GM12878 (cell line): ENCODE data around the gene B4GALNT2. TPM values are rescaled to one million over a fixed set of nuclear protein-coding genes. Genes with fewer than 3 reads are reported as not detected.

Source experiments
- BCLAF1 ChIP-seq: fragments of 450-650 bp; IDR thresholded peaks from 2 replicates; pipeline ENCODE4 v1.6.1; 2017; ENCODE audit warnings: antibody characterized with exemption, mild to moderate bottlenecking, moderate library complexity
- CBX3 ChIP-seq: fragments of 200-600 bp; sonication (generic); IDR thresholded peaks from 2 replicates; pipeline ENCODE4 v1.6.1; 2016; ENCODE audit warnings: low read depth, borderline replicate concordance
- CREM ChIP-seq: IDR thresholded peaks from 2 replicates; pipeline ENCODE4 v1.6.1; 2014; ENCODE audit warnings: antibody characterized with exemption, low read depth
- E2F4 ChIP-seq: IDR thresholded peaks from 2 replicates; pipeline ENCODE4 v1.6.1; 2012; ENCODE audit warnings: low read depth, low read length, improper control_type of control experiment
- E4F1 ChIP-seq: fragments of 450-650 bp; IDR thresholded peaks from 2 replicates; pipeline ENCODE4 v1.6.1; 2018; ENCODE audit warnings: borderline replicate concordance, mild to moderate bottlenecking; ENCODE audit not compliant: partially characterized antibody
- EGR1 ChIP-seq, 2 experiments: IDR thresholded peaks; 1 replicate in 1 of 2; 2 replicates in 1 of 2; pipeline ENCODE4 v1.6.1; 2011 to 2012; ENCODE audit warnings: low read depth in 2 of 2, low read length in 2 of 2, borderline replicate concordance in 1 of 2, mild to moderate bottlenecking in 1 of 2, moderate library complexity in 1 of 2
- FOXK2 ChIP-seq: fragments of 450-650 bp; IDR thresholded peaks from 2 replicates; pipeline ENCODE4 v1.6.1; 2017; ENCODE audit warnings: mild to moderate bottlenecking, moderate library complexity
- FOXM1 ChIP-seq: IDR thresholded peaks from 2 replicates; pipeline ENCODE4 v1.6.1; 2012; ENCODE audit warnings: low read depth, mild to moderate bottlenecking, inconsistent platforms, low read length, moderate library complexity
- IKZF1 ChIP-seq: fragments of 450-650 bp; conservative IDR thresholded peaks from 2 replicates; pipeline ENCODE4 v1.6.1; 2017; ENCODE audit warnings: antibody characterized with exemption, mild to moderate bottlenecking
- IKZF2 ChIP-seq, 2 experiments: fragments of 450-650 bp; IDR thresholded peaks; 2 replicates each; pipeline ENCODE4 v1.6.1; 2017; ENCODE audit warnings: mild to moderate bottlenecking in 2 of 2, moderate library complexity in 2 of 2
- IRF5 ChIP-seq: fragments of 450-650 bp; IDR thresholded peaks from 2 replicates; pipeline ENCODE4 v1.6.1; 2017; ENCODE audit warnings: borderline replicate concordance
- MEF2A ChIP-seq: IDR thresholded peaks from 2 replicates; pipeline ENCODE4 v1.6.1; 2011; ENCODE audit warnings: low read depth, mild to moderate bottlenecking, low read length, moderate library complexity; ENCODE audit not compliant: insufficient read depth
- MTA3 ChIP-seq: IDR thresholded peaks from 2 replicates; pipeline ENCODE4 v1.6.1; 2012; ENCODE audit warnings: low read length, inconsistent platforms, borderline replicate concordance
- MYC ChIP-seq: IDR thresholded peaks from 2 replicates; pipeline ENCODE4 v1.6.1; 2011; ENCODE audit warnings: mild to moderate bottlenecking, low read length, moderate library complexity, inconsistent platforms; ENCODE audit not compliant: insufficient read depth, insufficient replicate concordance, insufficient read length, severe bottlenecking
- NRF1 ChIP-seq: conservative IDR thresholded peaks from 2 replicates; pipeline ENCODE4 v1.6.1; 2011; ENCODE audit warnings: mild to moderate bottlenecking, low read depth, low read length, improper control_type of control experiment
- POLR2AphosphoS2 ChIP-seq: IDR thresholded peaks from 2 replicates; pipeline ENCODE4 v1.6.1; 2011; ENCODE audit warnings: low read depth, mild to moderate bottlenecking, low read length, improper control_type of control experiment, moderate library complexity
- SMC3 ChIP-seq: IDR thresholded peaks from 2 replicates; pipeline ENCODE4 v1.6.1; 2011; ENCODE audit warnings: low read length, improper control_type of control experiment, borderline replicate concordance
- SPI1 ChIP-seq: IDR thresholded peaks from 2 replicates; pipeline ENCODE4 v1.6.1; 2011; ENCODE audit warnings: low read depth, mild to moderate bottlenecking, low read length, moderate library complexity, borderline replicate concordance; ENCODE audit not compliant: insufficient read depth
- SREBF2 ChIP-seq: IDR thresholded peaks from 2 replicates; pipeline ENCODE4 v1.6.1; 2012; ENCODE audit warnings: mild to moderate bottlenecking, low read length
- STAT1 ChIP-seq: fragments of 450-650 bp; conservative IDR thresholded peaks from 2 replicates; pipeline ENCODE4 v1.6.1; 2014; ENCODE audit warnings: antibody characterized with exemption, mild to moderate bottlenecking
- TCF12 ChIP-seq: IDR thresholded peaks from 2 replicates; pipeline ENCODE4 v1.6.1; 2011; ENCODE audit warnings: low read depth, mild to moderate bottlenecking, low read length
- YY1 ChIP-seq: IDR thresholded peaks from 2 replicates; pipeline ENCODE4 v1.6.1; 2011; ENCODE audit warnings: low read depth, mild to moderate bottlenecking, low read length
- polyA plus RNA-seq, 11 experiments: library from polyadenylated mRNA; depleted of rRNA in 4 of 11; unstranded in 6 of 11; stranded (reverse) in 5 of 11; fragments of >200 nt; fragmentation: Nextera tagmentation in 4 of 11; fragmentation: Illumina TruSeq in 1 of 11; extraction: Ambion mirVana in 4 of 11; extraction: Trizol in 1 of 11; gene quantifications; 1 replicate in 1 of 11; 2 replicates in 10 of 11; pipeline versions ENCODE4 v1.2.1 to v1.2.3, GENCODE V29; 2011 to 2016; ENCODE audit warnings: inconsistent platforms in 2 of 11, missing spikeins in 2 of 11, low read depth in 1 of 11
- total RNA-seq, 4 experiments: library from RNA; depleted of rRNA in 3 of 4; stranded (reverse); fragments of >200 nt in 3 of 4; fragmentation: Illumina TruSeq in 1 of 4; extraction: Trizol in 1 of 4; gene quantifications; 2 replicates each; pipeline versions ENCODE4 v1.2.1 to v1.2.3, GENCODE V29; 2013 to 2021

The B4GALNT2 gene
- total and polyA plus RNA-seq, 10 of the 15 experiments (the other 5 are each of a cell fraction or from before 2014, with no cell fraction given): not detected

GRCh38 chr17:49210158-49211029 is 77.8 kb downstream of the B4GALNT2 start, which contains the start of the genes ABI3 and GNGT2 (continued):
- TF ChIP-seq POLR2AphosphoS2 (no peak; the same call in none of the 2 replicates), CREM (peak; percentile 65; the same call in 1 of the 2 replicates), MTA3 (no peak), MYC (no peak), IKZF1 (peak; percentile 72), IRF5 (no peak), E4F1 (no peak), FOXK2 (no peak; the same call in 1 of the 2 replicates), MEF2A (peak; percentile 42; the same call in 1 of the 2 replicates), SMC3 (0 out of 2 replicates have a peak, but pooled peaks have one; percentile 15), E2F4 (no peak), NRF1 (no peak), YY1 (peak; percentile 93), STAT1 (no peak), CBX3 (no peak), BCLAF1 (no peak), SPI1 (peak; percentile 82), TCF12 (no peak), FOXM1 (peak; percentile 34; the same call in 1 of the 2 replicates), EGR1 (IDR thresholded peaks at IDR 0.05; ENCODE audit: borderline replicate concordance in 1 of 2, low read depth in 2 of 2, low read length in 2 of 2) (peak in 1 of 2 experiments; percentile 45; a peak in 1 of 3 replicates), SREBF2 (no peak), IKZF2 (IDR thresholded peaks at IDR 0.05) (peak; percentile 82 to 86)
